ENCODE measurements around the gene OR6S1.

Gene OR6S1
- 0 reads per million in 2 donors for total RNA-seq

- DNase-seq, result no peak
Observed at GRCh38 chr14:20641591-20641990, at the start of gene OR6S1. TSS of gene OR6S1 (minus strand) at chr14:20641691. CDS start at chr14:20641691, 0 bp downstream.

- peak; percentile 19 for DNase-seq
Observed at GRCh38 chr14:20690848-20691640, 49.6 kb upstream of the OR6S1 start.

- DNase-seq, result no peak
Observed at GRCh38 chr14:20688167-20688839, 46.8 kb upstream of the OR6S1 start, which contains the start of gene ANG. TSS of gene ANG (plus strand) at chr14:20688764. CDS start at chr14:20693565, 4,801 bp downstream.

- no peak for DNase-seq
Observed at GRCh38 chr14:20687362-20688166, 46.1 kb upstream of the OR6S1 start.

GRCh38 chr14:20686386-20687143 lies 45.1 kb upstream of the OR6S1 start:
- DNase-seq, result no peak

- DNase-seq, result no peak
Observed at GRCh38 chr14:20684662-20685456, 43.4 kb upstream of the OR6S1 start.

- DNase-seq, result peak; percentile 73
Observed at GRCh38 chr14:20683891-20684661, 42.6 kb upstream of the OR6S1 start, which contains the start of gene RNASE4. TSS of gene RNASE4 (plus strand) at chr14:20684560. CDS start at chr14:20699372, 14,812 bp downstream.

- DNase-seq, result peak; percentile 59
Observed at GRCh38 chr14:20683125-20683890, 41.8 kb upstream of the OR6S1 start.

GRCh38 chr14:20682435-20683124 lies 41.1 kb upstream of the OR6S1 start:
- peak; percentile 64 for DNase-seq

- no peak for DNase-seq
Observed at GRCh38 chr14:20682127-20682434, 40.6 kb upstream of the OR6S1 start.

- DNase-seq, result peak; percentile 71
Observed at GRCh38 chr14:20681348-20682126, 40.0 kb upstream of the OR6S1 start.

GRCh38 chr14:20680843-20681347 lies 39.4 kb upstream of the OR6S1 start:
- DNase-seq, result no peak

- DNase-seq, result no peak
Observed at GRCh38 chr14:20680363-20680762, 38.9 kb upstream of the OR6S1 start.

GRCh38 chr14:20679907-20680306 lies 38.4 kb upstream of the OR6S1 start:
- no peak for DNase-seq

- DNase-seq, result no peak
Observed at GRCh38 chr14:20676072-20676471, 34.6 kb upstream of the OR6S1 start.

- DNase-seq, result no peak
Observed at GRCh38 chr14:20675669-20676068, 34.2 kb upstream of the OR6S1 start.

GRCh38 chr14:20671597-20672283 lies 30.2 kb upstream of the OR6S1 start:
- DNase-seq, result no peak

GRCh38 chr14:20668969-20669368 lies 27.5 kb upstream of the OR6S1 start:
- no peak for DNase-seq

Data from T-helper 9 cell (primary cell).